ENCODE measurements around the gene POFUT2.

DNA sequence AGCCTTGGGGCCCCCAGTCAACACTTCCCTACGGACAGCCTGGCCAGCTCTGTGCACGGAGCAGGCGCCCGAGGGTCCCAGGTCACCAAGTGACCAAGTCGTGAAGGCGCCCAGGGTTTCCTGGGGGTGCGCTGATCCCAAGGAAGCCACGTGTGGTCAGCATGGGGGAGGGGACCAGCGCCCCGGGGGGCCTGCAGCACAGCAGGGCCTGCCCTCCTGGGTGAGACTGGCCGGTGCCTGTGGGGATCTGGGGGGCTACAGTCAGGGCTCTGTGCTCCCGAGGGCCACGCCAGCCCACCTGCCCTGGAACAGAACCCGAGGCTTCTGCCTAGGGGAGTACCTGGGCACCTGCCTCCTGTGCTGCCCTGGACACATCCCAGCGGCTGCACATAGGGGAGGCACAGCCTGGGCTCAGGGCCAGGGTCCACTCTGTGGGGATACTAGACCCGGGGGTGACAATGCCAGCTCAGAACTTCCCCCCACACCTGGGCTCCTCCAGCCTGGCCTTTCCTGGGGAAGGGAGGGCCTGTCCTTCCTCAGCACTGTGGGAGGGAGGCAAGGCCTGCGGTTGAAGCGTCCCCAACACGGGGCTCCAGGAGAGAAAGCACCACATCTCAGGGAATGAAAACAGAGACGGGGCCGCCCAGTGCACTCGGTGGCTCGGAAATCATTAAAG lies 6.2 kb upstream of the POFUT2 start:
- TF ChIP-seq, protein P1, sequence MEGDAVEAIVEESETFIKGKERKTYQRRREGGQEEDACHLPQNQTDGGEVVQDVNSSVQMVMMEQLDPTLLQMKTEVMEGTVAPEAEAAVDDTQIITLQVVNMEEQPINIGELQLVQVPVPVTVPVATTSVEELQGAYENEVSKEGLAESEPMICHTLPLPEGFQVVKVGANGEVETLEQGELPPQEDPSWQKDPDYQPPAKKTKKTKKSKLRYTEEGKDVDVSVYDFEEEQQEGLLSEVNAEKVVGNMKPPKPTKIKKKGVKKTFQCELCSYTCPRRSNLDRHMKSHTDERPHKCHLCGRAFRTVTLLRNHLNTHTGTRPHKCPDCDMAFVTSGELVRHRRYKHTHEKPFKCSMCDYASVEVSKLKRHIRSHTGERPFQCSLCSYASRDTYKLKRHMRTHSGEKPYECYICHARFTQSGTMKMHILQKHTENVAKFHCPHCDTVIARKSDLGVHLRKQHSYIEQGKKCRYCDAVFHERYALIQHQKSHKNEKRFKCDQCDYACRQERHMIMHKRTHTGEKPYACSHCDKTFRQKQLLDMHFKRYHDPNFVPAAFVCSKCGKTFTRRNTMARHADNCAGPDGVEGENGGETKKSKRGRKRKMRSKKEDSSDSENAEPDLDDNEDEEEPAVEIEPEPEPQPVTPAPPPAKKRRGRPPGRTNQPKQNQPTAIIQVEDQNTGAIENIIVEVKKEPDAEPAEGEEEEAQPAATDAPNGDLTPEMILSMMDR (conservative IDR thresholded peaks at IDR 0.05; ENCODE audit: low read depth, low read length): no peak
- TF ChIP-seq EZH2 (IDR thresholded peaks at IDR 0.05; ENCODE audit: borderline replicate concordance, low read depth, low read length, poor library complexity, severe bottlenecking): no peak
